Stimulated activated CD4-positive, alpha-beta T cell treated with anti-CD3 and anti-CD28 coated beads, TNF-alpha, amount 100 ng/mL, for 24 hours (primary cell): ENCODE measurements around the gene CLDND2.

ENCODE experiments used
- DNase-seq, 3 experiments: peaks; one replicate each; pipeline ENCODE4 v3.0.0-alpha.2; 2020; ENCODE audit warnings: low read depth in 3 of 3

The CLDND2 gene

DNA sequence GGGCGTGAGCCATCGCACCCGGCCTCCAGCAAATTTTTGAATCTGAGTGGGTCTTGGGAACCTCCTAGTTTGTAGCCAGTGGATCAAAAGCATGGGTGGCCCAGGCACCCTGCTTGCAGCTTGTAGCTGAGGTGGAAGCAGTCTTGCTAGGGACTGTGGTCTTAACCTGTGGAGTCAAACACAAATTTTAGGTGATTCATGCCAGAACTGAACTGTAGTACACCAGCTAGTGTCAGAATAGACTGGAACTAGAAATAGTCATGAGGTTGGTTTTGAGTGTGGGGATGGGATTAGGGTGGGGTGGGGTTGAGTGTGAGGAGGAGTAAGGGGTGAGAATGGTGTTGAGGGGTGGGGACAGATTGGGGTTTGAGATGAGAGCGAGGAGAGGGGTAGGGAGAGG, 13.2 kb upstream of the CLDND2 start:
- no peak for DNase-seq

DNA sequence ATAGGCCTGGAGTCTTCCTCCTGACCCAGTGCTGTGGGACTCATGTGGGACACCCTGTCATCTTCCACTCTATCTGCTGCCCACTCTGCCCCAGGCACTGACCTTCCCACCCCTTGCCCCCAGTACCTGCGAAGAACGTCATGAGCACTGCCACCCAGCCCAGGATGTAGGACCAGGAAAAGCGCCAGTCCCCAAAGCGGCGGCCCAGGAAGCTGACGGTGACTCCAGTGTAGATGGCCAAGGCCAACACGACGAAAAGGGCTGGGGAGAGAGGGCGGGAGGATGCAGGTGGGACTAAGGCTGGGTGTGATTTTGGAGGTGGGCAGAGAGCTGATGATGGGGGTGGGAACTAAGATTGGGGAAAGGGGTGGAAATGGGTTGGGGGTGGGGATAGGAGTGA, 11.6 kb upstream of the CLDND2 start:
- DNase-seq = no peak

GRCh38 chr19:51377422-51377821, 8.6 kb upstream of the CLDND2 start:
- DNase-seq = no peak

GRCh38 chr19:51375504-51376221, 6.9 kb upstream of the CLDND2 start:
- peak in 1 of 3 experiments; percentile 62 for DNase-seq

- peak; percentile 51 to 81 (median 61) for DNase-seq
Measured at GRCh38 chr19:51372649-51373504, 4.1 kb upstream of the CLDND2 start, which contains the start of gene NKG7. Gene NKG7 (minus strand): TSS chr19:51372654. CDS start chr19:51372535, 119 bp downstream.

GRCh38 chr19:51372021-51372648, 3.3 kb upstream of the CLDND2 start:
- no peak for DNase-seq

DNA sequence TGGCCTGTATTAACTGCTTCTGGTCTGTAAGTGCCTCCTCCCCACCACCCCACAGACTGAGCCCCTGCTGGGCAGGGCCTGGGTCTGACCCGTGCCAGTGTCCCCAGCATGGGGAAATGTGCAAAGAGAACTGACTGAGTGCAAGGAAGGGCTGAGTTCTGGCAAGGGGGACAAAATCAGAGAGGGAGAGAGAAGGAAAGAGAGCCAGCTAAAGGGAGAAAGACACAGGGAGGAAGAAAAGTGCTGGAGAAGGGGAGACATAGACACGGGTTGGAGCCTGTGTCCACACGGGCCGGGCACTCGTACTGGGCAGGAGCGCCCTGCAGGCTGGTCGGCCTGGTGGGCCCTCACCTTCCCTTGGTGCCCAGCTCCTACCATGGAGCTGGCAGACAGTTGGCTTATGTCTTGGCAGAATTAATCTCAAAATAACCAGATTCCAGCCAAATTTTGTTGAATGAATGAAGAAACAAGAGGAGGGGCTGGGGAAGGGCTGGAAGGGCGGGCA, 2.4 kb upstream of the CLDND2 start:
- DNase-seq = no peak

- DNase-seq = no peak
Measured at GRCh38 chr19:51370230-51370629, 1.4 kb upstream of the CLDND2 start.

DNA sequence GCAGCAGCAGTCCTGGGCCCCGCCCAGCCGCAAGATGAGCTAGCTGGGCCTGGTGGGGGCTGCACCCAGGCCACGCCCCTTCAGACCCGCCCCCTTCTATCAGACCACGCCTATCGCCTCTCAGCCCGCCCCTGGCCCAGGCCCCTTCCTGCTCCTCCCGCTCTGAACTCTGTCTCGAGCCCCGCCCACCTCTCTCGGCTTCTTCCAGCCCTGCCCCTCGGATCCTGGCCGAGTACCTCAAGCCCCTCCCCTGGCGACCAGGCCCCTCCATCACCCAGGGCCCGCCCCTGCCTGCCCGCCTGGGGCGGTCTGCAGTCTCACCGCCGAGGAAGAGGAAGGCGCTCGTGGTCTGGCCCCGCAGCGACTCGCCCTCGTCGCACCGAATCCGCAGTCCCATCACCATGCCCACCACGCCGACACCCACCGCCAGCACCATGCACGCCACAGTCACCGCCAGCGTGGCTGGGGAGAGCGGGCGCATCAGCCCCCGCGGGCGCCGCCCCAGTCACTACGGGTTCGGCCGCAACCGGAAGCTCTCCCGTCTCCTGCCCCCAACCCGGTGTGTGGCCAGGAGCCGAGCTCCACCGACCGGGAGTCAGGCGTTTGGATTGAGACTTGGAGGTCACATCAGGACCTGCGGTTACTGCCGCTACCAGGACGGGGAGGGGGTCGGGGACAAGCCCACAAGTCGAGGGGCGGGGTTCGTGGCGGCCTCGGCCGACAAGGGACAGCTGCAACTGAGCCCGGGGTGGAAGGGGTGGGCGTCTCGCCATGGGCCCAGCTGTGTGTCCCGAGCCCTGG, 1.0 kb downstream of the CLDND2 start:
- peak; percentile 93 to 100 (median 97) for DNase-seq

- DNase-seq = no peak
Measured at GRCh38 chr19:51367255-51367564, 1.6 kb downstream of the CLDND2 start.

GRCh38 chr19:51366389-51367254, 2.2 kb downstream of the CLDND2 start:
- peak; percentile 87 to 96 (median 89) for DNase-seq

GRCh38 chr19:51365965-51366388, 2.8 kb downstream of the CLDND2 start, which contains the start of gene ETFB:
Gene ETFB (minus strand): TSS chr19:51366388. CDS start chr19:51366326, 62 bp downstream.
- no peak for DNase-seq

GRCh38 chr19:51365211-51365964, 3.4 kb downstream of the CLDND2 start:
- DNase-seq = no peak

GRCh38 chr19:51364200-51365106, 4.3 kb downstream of the CLDND2 start:
- DNase-seq = no peak

GRCh38 chr19:51361239-51361638, 7.6 kb downstream of the CLDND2 start:
- no peak for DNase-seq

DNA sequence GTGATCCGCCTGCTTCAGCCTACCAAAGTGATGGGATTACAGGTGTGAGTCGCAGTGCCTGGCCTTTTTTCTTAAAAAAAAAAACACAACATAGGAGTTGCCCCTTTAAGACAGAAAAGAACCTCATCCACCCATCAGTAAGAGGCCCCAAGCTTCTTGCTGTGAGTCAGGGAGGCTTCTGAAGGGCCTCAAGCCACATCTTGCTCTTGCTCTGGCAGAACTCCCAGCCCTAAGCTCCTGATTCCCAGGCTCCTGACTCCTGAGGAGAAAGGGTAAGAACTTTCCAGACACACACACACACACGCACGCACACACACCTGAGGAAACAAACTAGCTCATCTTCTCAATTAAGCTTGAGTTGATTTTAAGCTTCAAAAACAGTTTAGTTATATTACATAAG, 9.5 kb downstream of the CLDND2 start:
- DNase-seq = no peak

- DNase-seq = no peak
Measured at GRCh38 chr19:51357952-51358351, 10.9 kb downstream of the CLDND2 start.

- DNase-seq = no peak
Measured at GRCh38 chr19:51356159-51356801, 12.5 kb downstream of the CLDND2 start.
